ENCODE results near the gene DHRSX.

- no peak for TF ChIP-seq CREB5 (CRISPR knock-in tag; IDR thresholded peaks at IDR 0.05; ENCODE audit: low read depth)
- no peak for TF ChIP-seq ZNF565 (CRISPR knock-in tag; conservative IDR thresholded peaks at IDR 0.05; ENCODE audit: low read depth)
- no peak for TF ChIP-seq ZFP30 (CRISPR knock-in tag; IDR thresholded peaks at IDR 0.05)
- TF ChIP-seq ZFP3 (CRISPR knock-in tag; IDR thresholded peaks at IDR 0.05), result no peak
- TF ChIP-seq ESRRG (CRISPR knock-in tag; IDR thresholded peaks at IDR 0.05), result no peak
- no peak for TF ChIP-seq ISL1 (CRISPR knock-in tag; IDR thresholded peaks at IDR 0.05)
- no peak for TF ChIP-seq ZC3H10 (CRISPR knock-in tag; IDR thresholded peaks at IDR 0.05)
- no peak for TF ChIP-seq ARNTL (CRISPR knock-in tag; IDR thresholded peaks at IDR 0.05; ENCODE audit: borderline replicate concordance, low read depth)
- TF ChIP-seq TOX (CRISPR knock-in tag; IDR thresholded peaks at IDR 0.05; ENCODE audit: borderline replicate concordance), result no peak
- TF ChIP-seq, protein P1, sequence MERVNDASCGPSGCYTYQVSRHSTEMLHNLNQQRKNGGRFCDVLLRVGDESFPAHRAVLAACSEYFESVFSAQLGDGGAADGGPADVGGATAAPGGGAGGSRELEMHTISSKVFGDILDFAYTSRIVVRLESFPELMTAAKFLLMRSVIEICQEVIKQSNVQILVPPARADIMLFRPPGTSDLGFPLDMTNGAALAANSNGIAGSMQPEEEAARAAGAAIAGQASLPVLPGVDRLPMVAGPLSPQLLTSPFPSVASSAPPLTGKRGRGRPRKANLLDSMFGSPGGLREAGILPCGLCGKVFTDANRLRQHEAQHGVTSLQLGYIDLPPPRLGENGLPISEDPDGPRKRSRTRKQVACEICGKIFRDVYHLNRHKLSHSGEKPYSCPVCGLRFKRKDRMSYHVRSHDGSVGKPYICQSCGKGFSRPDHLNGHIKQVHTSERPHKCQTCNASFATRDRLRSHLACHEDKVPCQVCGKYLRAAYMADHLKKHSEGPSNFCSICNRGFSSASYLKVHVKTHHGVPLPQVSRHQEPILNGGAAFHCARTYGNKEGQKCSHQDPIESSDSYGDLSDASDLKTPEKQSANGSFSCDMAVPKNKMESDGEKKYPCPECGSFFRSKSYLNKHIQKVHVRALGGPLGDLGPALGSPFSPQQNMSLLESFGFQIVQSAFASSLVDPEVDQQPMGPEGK (CRISPR knock-in tag; IDR thresholded peaks at IDR 0.05; ENCODE audit: borderline replicate concordance), result no peak
- no peak for TF ChIP-seq OSR1 (CRISPR knock-in tag; IDR thresholded peaks at IDR 0.05)
- TF ChIP-seq ZNF70 (CRISPR knock-in tag; IDR thresholded peaks at IDR 0.05), result no peak
- TF ChIP-seq SNAI2 (CRISPR knock-in tag; IDR thresholded peaks at IDR 0.05), result no peak
Measured at GRCh38 chrX:2226906-2227656, 273.7 kb downstream of the DHRSX start.

All from SK-N-SH treated with all-trans-retinoic acid at 6 μM for 48 hours (cell line).